ENCODE data around the gene ERCC1. TPM values are rescaled to one million over a fixed set of nuclear protein-coding genes. Genes with fewer than 3 reads are reported as not detected.

ERCC1 gene
- total RNA-seq, 1 experiment from 2014 or later: 103 TPM

GRCh38 chr19:45406226-45407090, 17.3 kb downstream of the ERCC1 start, which contains the start of gene POLR1G:
TSS of gene POLR1G (plus strand) at chr19:45406644. CDS start at chr19:45406697, 53 bp downstream.
- Histone ChIP-seq H3K9ac (ENCODE audit: low read length) (peak within 1 kb of the TSS; percentile 79), H3K4me3 (replicated peaks in 1 of 2; ENCODE audit: low read depth in 1 of 2, low read length in 2 of 2) (peak within 1 kb of the TSS; percentile 83 to 99), H4K20me1 (ENCODE audit: insufficient read depth) (no peaks in the 10 kb centered on the region), H3K9me3 (ENCODE audit: control insufficient read depth in 1 of 2, insufficient read depth in 1 of 2, low read depth in 1 of 2, low read length in 2 of 2) (no peaks in the 10 kb centered on the region), H3K4me2 (ENCODE audit: low read length) (peak within 1 kb of the TSS; percentile 78), H2AFZ (ENCODE audit: low read depth, low read length, poor library complexity, severe bottlenecking) (peak within 1 kb of the TSS; percentile 24), H3K27ac (ENCODE audit: low read depth, low read length) (peak within 1 kb of the TSS; percentile 87), H3K4me1 (ENCODE audit: control insufficient read depth in 1 of 2, insufficient read depth in 2 of 2, low read length in 2 of 2) (peaks cover 17 to 50% of the 10 kb centered on the region in 2 experiments), H3K36me3 (ENCODE audit: control insufficient read depth in 1 of 2, insufficient read depth in 2 of 2, low read length in 2 of 2) (peaks cover 0 to 16% of the 10 kb centered on the region in 2 experiments; a peak in 1 of 4 replicates), H3K79me2 (ENCODE audit: insufficient read depth, low read length) (peaks cover 63% of the 10 kb centered on the region), H3K27me3 (ENCODE audit: insufficient read depth, low read length) (no peaks in the 10 kb centered on the region), H3K9me2 (ENCODE audit: insufficient read depth) (no peaks in the 10 kb centered on the region)
- TSS peak; percentile 35 for BruUV-seq (replicated peaks)
- RAD21 ChIA-PET (ENCODE audit: low non-redundant PET in 1 of 2, low total read pairs in 2 of 2, uncharacterized antibody in 2 of 2, unreplicated experiment in 2 of 2): interaction anchor here in 1 of 2 experiments (1.0 kb wide), 1 partner anchor 72 kb away, joined by 4 read pairs; no protein-coding TSS in a partner anchor
- DNase-seq (ENCODE audit: low read depth, low spot score) (peak; percentile 79), ATAC-seq (peak; percentile 46)
- POLR2A ChIA-PET: interaction anchor here (0.6 to 1.0 kb wide), 3 partner anchors 10 to 72 kb away, joined by 4 to 10 read pairs (median 5); no protein-coding TSS in a partner anchor
- CTCF ChIA-PET: interaction anchor here (1.0 kb wide), 1 partner anchor 73 kb away, joined by 4 read pairs; no protein-coding TSS in a partner anchor
- intact Hi-C loops (cut with micrococcal nuclease): loop anchor here (1.0 kb wide), 1 partner anchor 17 kb away; the partner anchor contains the start of gene ERCC1
- TF ChIP-seq ZBTB33 (IDR thresholded peaks at IDR 0.05; ENCODE audit: extremely low read depth, insufficient replicate concordance, low read length) (no peak), RAD21 (IDR thresholded peaks at IDR 0.05; ENCODE audit: low read depth) (no peak), CTCF (IDR thresholded peaks at IDR 0.05 in 2 of 3, conservative IDR thresholded peaks at IDR 0.05 in 1 of 3; ENCODE audit: borderline replicate concordance in 1 of 3, insufficient read depth in 1 of 3, low read depth in 2 of 3, low read length in 2 of 3) (no peak), EGR1 (IDR thresholded peaks at IDR 0.05; ENCODE audit: low read depth) (no peak), CBX3 (IDR thresholded peaks at IDR 0.05; ENCODE audit: low read depth) (0 out of 2 replicates have a peak, but pooled peaks have one; percentile 55), MAX (IDR thresholded peaks at IDR 0.05) (peak; percentile 99), ELF1 (IDR thresholded peaks at IDR 0.05; ENCODE audit: borderline replicate concordance, low read depth) (no peak), SRF (IDR thresholded peaks at IDR 0.05; ENCODE audit: low read depth) (peak; percentile 58; the same call in 1 of the 2 replicates), ATF3 (IDR thresholded peaks at IDR 0.05) (no peak), ZNF274 (IDR thresholded peaks at IDR 0.05; ENCODE audit: low read depth, low read length) (no peak), ZFX (IDR thresholded peaks at IDR 0.05) (no peak), SIN3A (IDR thresholded peaks at IDR 0.05; ENCODE audit: low read depth) (peak; percentile 98), POLR2A (IDR thresholded peaks at IDR 0.05; ENCODE audit: borderline replicate concordance, extremely low read depth, insufficient read depth, insufficient read length) (peak; percentile 66), POLR2AphosphoS5 (IDR thresholded peaks at IDR 0.05; ENCODE audit: low read depth, low read length) (peak; percentile 73), EZH2 (IDR thresholded peaks at IDR 0.05) (no peak), REST (IDR thresholded peaks at IDR 0.05; ENCODE audit: low read depth) (no peak), TCF7L2 (IDR thresholded peaks at IDR 0.05; ENCODE audit: borderline replicate concordance, extremely low read depth, insufficient read depth, insufficient read length) (peak; percentile 47)
